ENCODE measurements around the gene COPS8.

The COPS8 gene

DNA sequence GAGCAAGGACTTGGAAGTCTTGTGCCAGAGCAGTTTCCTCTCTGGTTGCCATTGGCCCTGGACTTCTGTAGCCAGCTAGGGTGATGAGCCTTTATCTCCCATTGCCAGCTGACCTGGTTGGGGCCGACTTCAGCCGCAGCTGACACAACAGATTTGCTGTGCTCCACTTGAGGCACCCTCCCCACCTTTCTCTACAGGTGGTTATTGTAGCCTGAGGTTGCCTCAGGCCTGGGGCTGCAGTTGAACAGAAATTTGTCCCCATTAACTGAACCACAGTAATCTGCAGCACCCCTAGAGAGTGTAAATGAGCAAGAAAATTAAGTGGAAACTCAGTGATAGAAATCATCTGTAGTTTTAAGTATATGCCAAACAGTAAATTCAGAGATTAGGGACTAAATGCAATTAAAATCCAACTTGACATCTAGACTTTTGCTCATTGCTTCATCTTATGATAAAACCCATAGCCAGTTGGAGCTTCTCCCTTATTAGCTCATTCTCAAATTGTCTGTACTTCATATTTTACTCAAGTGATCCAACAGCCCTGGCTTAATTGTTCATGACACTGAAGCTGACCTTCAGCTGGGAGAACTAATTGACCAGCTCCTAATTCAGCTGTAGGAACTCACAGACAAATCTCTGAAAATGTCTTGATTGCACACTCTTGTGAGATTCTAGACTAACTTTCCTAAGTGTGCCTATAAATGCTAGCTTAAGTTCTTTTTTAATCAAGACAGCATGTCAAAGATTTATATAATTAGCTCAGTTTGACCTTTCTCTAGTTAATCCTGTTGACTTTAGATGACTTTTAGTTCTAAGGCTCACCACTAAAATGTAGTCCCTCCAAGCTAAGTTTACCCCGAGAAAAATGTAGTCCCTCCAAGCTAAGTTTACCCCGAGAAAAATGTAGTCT, 48.9 kb downstream of the COPS8 start:
- DNase-seq, result no peak

DNA sequence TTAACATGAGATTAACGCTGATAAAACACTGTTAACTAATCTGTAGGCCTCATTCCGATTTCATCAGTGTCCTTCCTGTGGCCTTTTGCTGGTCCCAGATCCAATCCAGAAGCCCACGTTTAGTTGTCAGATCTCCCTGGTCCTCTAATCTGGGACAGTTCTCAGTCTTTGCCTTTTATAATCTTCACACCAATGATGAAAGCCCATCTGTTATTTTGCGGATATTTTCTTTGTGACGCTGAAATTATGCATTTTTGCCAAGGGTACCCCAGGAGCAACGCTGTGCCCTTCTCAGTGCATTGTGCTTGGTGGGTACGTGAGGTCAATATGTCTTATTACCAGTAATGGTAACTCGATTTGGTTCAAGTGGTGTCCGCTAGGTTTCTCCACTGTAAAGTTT, 51.1 kb downstream of the COPS8 start:
- DNase-seq, result no peak

DNA sequence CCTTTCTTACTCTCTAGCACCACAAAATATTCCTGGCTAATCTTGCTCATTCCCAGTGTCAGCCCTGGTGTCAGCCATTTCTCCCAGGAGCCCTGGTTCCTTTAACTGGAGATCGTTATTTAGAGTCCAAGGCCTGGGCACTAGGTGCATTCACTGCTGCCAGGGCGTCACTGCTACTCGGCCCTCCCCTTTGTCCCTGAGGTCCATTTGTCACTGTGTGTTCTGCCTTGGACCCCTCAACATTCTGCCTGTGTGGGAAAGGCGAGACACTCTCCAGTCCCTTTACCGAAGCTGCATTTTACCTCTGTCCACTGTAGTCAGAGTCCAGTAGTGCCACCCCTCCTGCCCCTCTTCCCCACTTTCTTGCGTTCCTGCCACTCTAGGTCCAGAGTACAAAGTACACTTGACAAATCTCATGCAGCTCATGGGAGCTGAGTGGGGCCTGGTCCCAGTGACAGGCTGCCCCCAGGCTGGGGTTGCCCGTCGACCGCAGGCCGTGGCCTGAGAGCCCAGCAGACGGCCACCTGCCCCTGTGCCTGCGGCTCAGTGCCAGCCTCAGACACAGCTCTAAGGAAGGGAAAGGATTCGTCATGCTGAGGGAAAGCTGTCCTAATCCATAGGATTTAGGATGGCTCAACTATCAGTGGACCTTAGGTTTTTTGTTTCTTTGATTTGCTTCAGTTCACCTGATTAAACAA, 52.1 kb downstream of the COPS8 start:
- DNase-seq, result no peak

DNA sequence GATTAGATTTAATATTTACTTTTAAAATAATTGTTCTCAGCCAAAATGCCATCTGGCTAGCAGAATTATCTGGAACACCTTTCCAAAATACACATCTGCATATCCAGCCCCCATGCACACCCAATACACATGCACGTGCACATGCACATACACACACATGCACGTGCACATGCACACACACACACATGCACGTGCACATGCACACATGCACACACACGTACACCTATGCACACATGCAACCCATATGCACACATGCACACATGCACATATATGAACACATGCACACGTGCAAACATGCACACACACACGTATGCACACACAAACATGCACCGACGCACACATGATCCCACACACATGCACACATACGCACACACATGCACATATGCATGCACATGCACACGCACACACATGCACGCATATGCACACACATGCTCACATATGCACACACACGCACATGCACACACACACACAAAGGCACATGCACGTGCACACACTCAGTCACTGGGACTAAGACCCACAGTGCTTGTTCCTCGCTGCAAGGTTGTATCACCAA, 53.5 kb downstream of the COPS8 start:
- no peak for DNase-seq

DNA sequence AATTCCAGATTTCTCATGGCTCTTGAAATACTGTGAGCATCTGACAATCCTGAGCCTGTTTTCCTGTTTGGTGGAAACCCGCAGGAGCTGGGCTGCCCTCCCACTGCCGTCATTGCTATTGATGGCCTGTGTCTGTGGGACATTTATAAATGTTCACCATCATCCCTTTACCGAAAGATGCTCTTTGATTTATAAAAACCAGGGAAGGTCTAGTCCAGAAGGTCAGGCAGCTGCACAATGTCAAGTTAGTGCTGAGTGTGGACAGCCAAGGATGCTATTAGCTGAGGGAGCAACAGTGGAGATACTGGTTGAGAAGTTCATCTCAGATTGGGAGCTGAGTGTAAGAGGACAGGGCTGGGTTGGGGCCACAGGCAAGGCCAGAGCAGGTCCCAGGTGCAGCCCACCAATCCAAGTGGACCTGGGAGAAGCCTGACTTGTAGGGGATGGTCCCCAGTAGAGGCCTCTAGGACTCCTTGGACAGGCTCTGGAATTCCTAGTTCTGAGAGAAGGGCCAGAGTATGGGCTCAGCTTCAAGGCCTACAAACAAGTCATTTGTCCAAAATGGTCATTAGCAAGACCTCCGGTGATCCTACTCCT, 55.1 kb downstream of the COPS8 start:
- DNase-seq, result no peak

DNA sequence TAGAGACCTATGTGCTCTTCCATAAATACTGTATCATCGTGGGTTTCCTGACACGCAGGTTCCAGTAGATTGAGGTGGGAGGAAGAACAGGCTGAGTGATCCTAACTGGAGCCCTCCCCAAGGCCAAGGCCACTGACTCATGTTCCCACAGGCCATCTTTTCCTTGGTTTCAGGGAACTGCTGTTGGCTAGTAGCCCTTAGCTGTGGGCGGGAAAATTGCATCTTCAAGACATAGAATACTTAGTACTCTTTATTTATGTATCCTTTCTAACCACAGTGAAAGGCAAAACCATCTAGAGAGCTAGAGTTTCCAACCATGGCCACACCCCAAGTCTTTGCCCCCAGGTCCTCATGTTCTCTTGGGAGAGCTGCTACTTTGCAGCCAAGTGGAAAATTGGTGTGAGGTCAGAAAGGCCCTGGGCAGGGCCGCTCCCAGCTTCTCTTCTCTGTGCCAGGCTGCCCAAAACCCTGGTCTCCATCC, 55.9 kb downstream of the COPS8 start:
- DNase-seq, result no peak

DNA sequence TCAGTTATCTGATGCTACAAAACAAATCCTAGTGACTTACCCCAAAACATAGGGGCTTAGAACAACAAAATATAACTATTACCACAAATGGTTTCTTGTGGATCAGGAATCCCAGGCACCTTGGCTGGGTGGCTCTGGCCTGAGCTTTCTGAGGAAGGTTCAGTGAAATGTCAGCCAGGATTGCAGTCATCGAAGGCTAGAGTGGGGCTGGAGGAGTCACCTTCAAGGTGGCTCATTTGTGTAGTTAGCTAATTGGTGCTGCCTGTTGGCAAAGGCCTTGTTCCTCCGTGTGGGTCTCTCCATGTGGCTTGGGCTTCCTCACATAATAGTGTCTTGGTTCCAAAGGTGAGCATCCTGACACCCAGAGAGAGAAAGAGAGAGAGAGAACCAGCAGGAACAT, 57.4 kb downstream of the COPS8 start:
- no peak for DNase-seq

DNA sequence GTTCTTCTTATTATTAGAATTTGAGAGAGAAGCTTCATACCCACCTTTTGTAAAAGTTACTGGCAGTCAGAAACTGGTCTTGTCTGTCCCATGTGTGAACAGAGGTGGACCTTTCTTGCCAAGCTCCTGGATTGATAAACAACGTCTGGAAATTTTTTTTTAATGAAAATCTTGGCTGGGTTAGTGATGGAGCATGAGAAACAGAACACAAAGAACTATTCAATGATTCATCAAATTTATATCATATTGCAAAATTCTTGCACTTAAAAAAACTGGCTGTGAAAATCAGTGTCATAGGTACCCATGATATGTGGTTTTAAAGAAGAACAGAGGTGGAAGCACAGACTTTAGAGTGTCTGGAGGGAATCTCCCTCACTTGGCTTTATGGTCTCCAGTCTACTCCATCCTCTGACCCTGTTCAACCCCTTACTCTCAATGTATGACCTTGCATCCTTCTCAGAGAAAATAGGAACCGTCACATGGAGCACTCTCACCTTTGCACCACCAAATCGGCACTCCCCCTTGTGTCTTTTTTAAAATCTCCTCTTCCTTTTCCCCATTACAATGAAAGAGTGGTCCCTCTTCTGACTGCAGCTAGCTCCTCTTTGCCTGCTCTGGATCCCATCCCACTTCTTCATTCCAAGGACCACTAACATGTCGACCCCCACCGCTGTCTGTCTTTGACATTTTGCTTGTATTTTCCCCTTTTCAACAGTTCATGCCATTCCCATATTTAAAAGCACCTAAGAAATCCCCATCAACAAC, 58.2 kb downstream of the COPS8 start:
- no peak for DNase-seq

DNA sequence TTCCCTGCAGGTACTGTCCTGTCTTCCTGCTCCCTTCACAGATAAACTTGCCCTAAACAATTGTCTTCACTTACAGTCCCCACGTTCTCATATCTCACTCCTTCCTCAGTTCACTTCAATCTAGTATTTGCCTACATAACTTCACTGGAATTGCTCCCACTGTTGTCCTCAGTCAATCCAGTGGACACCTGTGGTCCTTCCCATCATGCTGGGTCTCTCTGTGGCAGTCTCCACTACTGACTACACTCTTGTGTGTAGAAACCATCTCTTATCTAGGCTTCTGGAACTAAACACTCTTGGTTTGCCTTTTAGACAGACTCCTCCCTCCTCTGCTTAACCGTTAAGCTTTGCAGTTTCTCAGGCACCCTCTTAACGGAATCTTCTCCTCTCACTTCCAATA, 58.8 kb downstream of the COPS8 start:
- no peak for DNase-seq

DNA sequence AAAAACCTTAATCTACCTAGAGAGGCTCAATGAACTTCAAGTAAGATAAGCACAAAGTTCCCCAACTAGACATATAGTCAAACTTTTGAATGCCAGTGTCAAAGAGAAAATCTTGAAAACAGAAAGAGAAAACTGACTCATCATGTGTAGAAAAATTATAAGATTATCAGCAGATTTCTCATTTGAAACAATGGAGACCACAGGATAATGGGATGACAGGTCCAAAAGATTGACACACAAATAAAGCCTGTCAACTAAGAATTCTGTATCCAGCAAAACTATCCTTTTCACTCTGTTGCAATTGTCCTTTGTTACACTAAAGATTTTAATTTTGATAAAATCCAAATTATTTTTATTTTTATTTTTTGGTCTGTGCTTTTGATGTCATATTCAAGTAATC, 61.6 kb downstream of the COPS8 start:
- DNase-seq, result no peak

DNA sequence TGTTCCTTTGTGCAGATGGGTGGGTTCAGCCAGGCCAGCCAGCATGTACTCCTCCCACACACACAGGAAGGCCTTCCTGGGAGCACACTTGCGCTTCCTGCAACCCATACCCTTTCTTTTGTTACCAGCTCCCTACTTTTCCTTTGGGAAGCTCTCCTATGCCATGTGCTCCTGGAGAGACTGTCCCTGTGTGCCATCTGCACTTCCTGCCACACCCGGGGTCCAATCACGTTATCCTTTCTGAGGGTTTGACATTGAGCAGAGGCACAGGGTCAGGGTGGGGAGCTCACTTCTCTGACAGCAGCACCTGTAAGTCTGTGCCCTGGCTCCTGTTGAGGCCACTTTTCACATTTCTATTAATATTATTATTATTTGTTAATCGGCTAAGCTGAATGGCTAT, 62.9 kb downstream of the COPS8 start:
- DNase-seq, result no peak

DNA sequence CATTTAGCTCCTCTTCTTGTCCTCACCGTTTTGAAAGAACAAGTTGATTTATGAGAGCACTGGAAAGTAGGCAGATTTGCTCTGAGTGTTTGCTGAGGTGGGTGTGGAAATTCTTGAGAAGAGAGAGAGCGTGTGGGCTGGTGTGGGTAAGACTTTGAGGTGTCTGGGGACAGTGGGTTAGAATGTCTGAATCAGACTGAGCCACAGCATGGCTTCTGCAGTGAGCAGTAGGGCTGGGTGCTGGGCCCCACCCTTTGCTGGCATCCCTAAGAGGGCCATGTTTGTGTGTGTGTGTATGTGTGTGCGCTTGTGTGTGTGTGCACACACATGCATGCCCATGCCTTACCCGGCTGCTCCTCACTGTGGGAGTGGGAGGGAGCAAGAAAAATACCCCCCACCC, 63.7 kb downstream of the COPS8 start:
- DNase-seq, result no peak

All from activated T-cell treated with anti-CD3 and anti-CD28 coated beads, Interleukin-2, amount 50 U/mL, for 1 hour (primary cell).